Calu3 (cell line): ENCODE measurements around the gene KAZN. TPM values are rescaled to one million over a fixed set of nuclear protein-coding genes. Genes with fewer than 3 reads are reported as not detected.
A peak's percentile ranks its signal among the peaks of the same experiment; 100 is the strongest.

Source experiments
- BruUV-seq: library from RNA; stranded (reverse); fragments of 400-500 nt; replicated peaks from 2 replicates; lab custom pipeline; 2021; lab: Mats Ljungman, UMichigan
- CTCF ChIA-PET: fragments of 300-600 bp; sonication (Branson Sonifier 250); formaldehyde crosslinking; loops from one replicate; lab custom pipeline; 2022; ENCODE audit warnings: antibody characterized with exemption; lab: Charles Lee
- DNase-seq: peaks from one replicate; pipeline ENCODE4 v3.0.0; 2022
- H3K27ac Mint-ChIP-seq: one replicate; pipeline ENCODE4 v1.8.0; 2022; ENCODE audit warnings: mixed read lengths; ENCODE audit not compliant: unreplicated experiment
- H3K27me3 Mint-ChIP-seq: one replicate; pipeline ENCODE4 v1.8.0; 2022; ENCODE audit warnings: mixed read lengths; ENCODE audit not compliant: unreplicated experiment
- H3K36me3 Mint-ChIP-seq: one replicate; pipeline ENCODE4 v1.8.0; 2022; ENCODE audit warnings: mild to moderate bottlenecking, moderate library complexity, mixed read lengths; ENCODE audit not compliant: insufficient read depth, unreplicated experiment
- H3K4me1 Mint-ChIP-seq: one replicate; pipeline ENCODE4 v1.8.0; 2022; ENCODE audit warnings: mild to moderate bottlenecking, low read depth, mixed read lengths; ENCODE audit not compliant: unreplicated experiment
- H3K4me3 Mint-ChIP-seq: one replicate; pipeline ENCODE4 v1.8.0; 2022; ENCODE audit warnings: mild to moderate bottlenecking, low read depth, moderate library complexity, mixed read lengths; ENCODE audit not compliant: unreplicated experiment
- H3K9me3 Mint-ChIP-seq: one replicate; pipeline ENCODE4 v1.8.0; 2022; ENCODE audit warnings: low read depth, mixed read lengths; ENCODE audit not compliant: unreplicated experiment
- intact Hi-C: fragments of 100-400 bp; cut with micrococcal nuclease; formaldehyde crosslinking; loops from one replicate; pipeline ENCODE4 v1.10.0; 2022; ENCODE audit not compliant: unreplicated experiment
- total RNA-seq: library from RNA; stranded (reverse); gene quantifications from 2 replicates; pipeline ENCODE4 v1.2.3, GENCODE V29; 2022
- TF ChIP-seq, protein P1 (sequence below): fragments of 200-600 bp; IDR thresholded peaks from one replicate; pipeline ENCODE4 v1.8.0; 2022; ENCODE audit warnings: antibody characterized with exemption; ENCODE audit not compliant: unreplicated experiment

The KAZN gene
- total RNA-seq, 1 experiment from 2014 or later: 3.6 TPM

DNA sequence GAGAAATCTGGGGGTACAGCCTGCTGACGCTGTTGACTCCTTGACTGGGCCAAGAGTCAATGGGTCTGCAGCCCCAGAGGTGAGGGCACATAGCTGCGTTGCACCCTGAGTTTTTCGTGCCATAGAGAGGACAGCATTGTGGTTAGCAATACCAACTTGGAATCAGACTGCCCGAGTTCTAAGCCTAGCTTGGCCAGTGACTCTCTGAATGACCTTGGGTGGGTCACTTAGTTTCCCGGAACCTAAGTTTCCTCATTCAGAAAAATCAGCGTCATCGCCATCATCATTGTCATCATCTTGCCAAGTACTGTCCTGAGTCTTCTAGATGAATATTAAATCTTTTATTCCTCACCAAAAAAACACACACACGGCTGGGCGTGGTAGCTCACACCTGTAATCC is 403.8 kb downstream of the KAZN start:
- no peaks in the 10 kb centered on the region for H3K27me3 Mint-ChIP-seq
- BruUV-seq: no TSS peak
- no peaks in the 10 kb centered on the region for H3K4me1 Mint-ChIP-seq
- CTCF ChIA-PET: no interaction called here
- TF ChIP-seq, protein P1, sequence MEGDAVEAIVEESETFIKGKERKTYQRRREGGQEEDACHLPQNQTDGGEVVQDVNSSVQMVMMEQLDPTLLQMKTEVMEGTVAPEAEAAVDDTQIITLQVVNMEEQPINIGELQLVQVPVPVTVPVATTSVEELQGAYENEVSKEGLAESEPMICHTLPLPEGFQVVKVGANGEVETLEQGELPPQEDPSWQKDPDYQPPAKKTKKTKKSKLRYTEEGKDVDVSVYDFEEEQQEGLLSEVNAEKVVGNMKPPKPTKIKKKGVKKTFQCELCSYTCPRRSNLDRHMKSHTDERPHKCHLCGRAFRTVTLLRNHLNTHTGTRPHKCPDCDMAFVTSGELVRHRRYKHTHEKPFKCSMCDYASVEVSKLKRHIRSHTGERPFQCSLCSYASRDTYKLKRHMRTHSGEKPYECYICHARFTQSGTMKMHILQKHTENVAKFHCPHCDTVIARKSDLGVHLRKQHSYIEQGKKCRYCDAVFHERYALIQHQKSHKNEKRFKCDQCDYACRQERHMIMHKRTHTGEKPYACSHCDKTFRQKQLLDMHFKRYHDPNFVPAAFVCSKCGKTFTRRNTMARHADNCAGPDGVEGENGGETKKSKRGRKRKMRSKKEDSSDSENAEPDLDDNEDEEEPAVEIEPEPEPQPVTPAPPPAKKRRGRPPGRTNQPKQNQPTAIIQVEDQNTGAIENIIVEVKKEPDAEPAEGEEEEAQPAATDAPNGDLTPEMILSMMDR: no peak
- no peaks in the 10 kb centered on the region for H3K36me3 Mint-ChIP-seq
- H3K4me3 Mint-ChIP-seq: no peak overlapping the region
- no peak overlapping the region for H3K27ac Mint-ChIP-seq
- no peak for DNase-seq
- intact Hi-C loops: no loop called here
- no peaks in the 10 kb centered on the region for H3K9me3 Mint-ChIP-seq

DNA sequence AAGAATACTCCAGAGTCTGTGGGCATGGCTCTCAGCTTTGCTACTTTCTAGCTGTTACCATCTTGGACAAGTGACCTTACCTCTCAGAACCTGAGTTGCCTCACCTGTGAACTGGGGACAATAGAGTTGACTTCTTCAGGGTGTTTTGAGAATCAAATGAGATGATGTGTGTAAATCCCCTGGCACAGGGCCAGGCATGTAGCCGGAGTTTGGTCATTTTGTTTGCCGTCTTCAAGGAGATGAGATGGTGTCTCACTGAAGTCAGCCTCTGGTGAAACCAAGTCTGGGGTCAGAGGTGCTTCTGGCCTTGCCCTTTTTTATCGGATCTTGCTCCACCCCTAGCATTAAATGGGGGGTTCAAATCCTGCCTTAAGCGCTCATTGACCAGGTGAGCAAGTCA is 405.9 kb downstream of the KAZN start:
- CTCF ChIA-PET: no interaction called here
- TF ChIP-seq, protein P1: no peak
- Mint-ChIP-seq H3K9me3 (no peaks in the 10 kb centered on the region), H3K36me3 (no peaks in the 10 kb centered on the region), H3K27me3 (no peaks in the 10 kb centered on the region), H3K27ac (no peak overlapping the region), H3K4me3 (no peak overlapping the region), H3K4me1 (no peaks in the 10 kb centered on the region)
- BruUV-seq: no TSS peak
- intact Hi-C loops: no loop called here
- peak; percentile 6 for DNase-seq

DNA sequence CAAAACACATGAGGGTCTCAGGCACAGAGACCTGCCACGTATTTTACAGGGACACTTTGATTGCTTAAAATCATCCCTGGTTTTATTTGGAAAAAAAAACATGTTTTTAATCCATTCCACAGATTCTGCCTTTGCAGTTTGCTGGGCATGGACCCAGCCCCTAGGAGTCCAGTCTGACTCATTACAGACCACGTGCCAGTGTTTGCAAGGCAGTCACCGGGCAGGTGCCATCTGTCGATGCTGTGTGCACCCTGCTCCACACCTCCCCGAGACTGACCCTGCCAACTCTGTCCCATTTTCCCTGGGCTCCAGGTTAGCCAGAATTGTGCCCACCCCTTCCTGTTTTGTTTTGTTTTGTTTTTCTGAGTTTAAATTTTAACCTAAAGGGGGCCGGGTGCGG is 406.6 kb downstream of the KAZN start:
- Mint-ChIP-seq H3K4me1 (no peaks in the 10 kb centered on the region), H3K36me3 (no peaks in the 10 kb centered on the region), H3K27me3 (no peaks in the 10 kb centered on the region), H3K9me3 (peaks cover 2% of the 10 kb centered on the region), H3K4me3 (no peak overlapping the region), H3K27ac (no peak overlapping the region)
- no peak for DNase-seq
- CTCF ChIA-PET: no interaction called here
- intact Hi-C loops: no loop called here
- TF ChIP-seq, protein P1: no peak
- no TSS peak for BruUV-seq

DNA sequence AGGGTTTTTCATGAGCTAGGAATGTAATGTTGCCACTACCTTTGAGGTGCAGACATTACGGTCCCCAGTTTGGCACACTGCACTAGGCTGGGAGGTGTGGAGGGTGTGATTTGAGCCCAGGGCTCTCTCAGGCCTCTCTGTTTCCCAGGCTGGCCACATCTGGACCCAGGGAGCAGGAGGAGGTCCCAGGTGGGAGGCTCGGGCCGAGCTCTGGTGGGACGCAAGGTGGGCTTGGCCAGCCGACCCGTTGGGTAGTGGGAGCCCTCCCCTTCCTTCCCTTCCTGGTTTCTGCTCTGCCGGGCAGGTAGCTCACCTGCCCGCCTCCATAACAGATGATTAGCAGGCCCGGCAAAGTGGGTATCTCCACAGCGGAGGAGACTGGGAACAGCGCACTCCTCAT is 408.9 kb downstream of the KAZN start:
- CTCF ChIA-PET: no interaction called here
- BruUV-seq: no TSS peak
- Mint-ChIP-seq H3K27ac (no peak overlapping the region), H3K4me3 (no peak overlapping the region), H3K36me3 (no peaks in the 10 kb centered on the region), H3K27me3 (no peaks in the 10 kb centered on the region), H3K4me1 (no peaks in the 10 kb centered on the region), H3K9me3 (peaks cover 2% of the 10 kb centered on the region)
- TF ChIP-seq, protein P1: no peak
- intact Hi-C loops: no loop called here
- no peak for DNase-seq
